PC-3 (cell line): Measurements from ENCODE around the gene PCBP2. TPM values are rescaled to one million over a fixed set of nuclear protein-coding genes. Genes with fewer than 3 reads are reported as not detected.

Experiments
- ATAC-seq: fragments of 200-7000 bp; cut with Tn5 transposase; 2 replicates; pipeline ENCODE4 v1.9.1; 2020; ENCODE audit warnings: mild to moderate bottlenecking, moderate library complexity
- BruUV-seq: library from RNA; stranded (reverse); fragments of 400-500 nt; replicated peaks from 2 replicates; lab custom pipeline; 2021; lab: Mats Ljungman, UMichigan
- CTCF ChIA-PET: fragments of 300-600 bp; sonication (Branson Sonifier 250); formaldehyde crosslinking; loops from one replicate; lab custom pipeline; 2022; ENCODE audit warnings: antibody characterized with exemption; lab: Charles Lee
- POLR2A ChIA-PET: fragments of 300-600 bp; sonication (Branson Sonifier 250); formaldehyde crosslinking; loops from one replicate; lab custom pipeline; 2022; ENCODE audit warnings: antibody characterized with exemption; ENCODE audit not compliant: unreplicated experiment; lab: Charles Lee
- DNase-seq: peaks from one replicate; pipeline ENCODE4 v3.0.0-alpha.2; 2015
- H2AFZ ChIP-seq: fragments of 300-600 bp; sonication (generic); 2 replicates; pipeline ENCODE4 v1.6.0; 2016; ENCODE audit warnings: antibody characterized with exemption, low read length
- H3F3A ChIP-seq: fragments of 300-600 bp; sonication (generic); one replicate; pipeline ENCODE4 v1.6.0; 2017; ENCODE audit warnings: antibody characterized with exemption, low read length, control low read depth, mild to moderate bottlenecking; ENCODE audit not compliant: unreplicated experiment
- H3K27ac ChIP-seq: fragments of 300-600 bp; sonication (generic); 2 replicates; pipeline ENCODE4 v1.5.1; 2016; ENCODE audit warnings: mild to moderate bottlenecking, low read length
- H3K27me3 ChIP-seq: fragments of 300-600 bp; sonication (generic); 2 replicates; pipeline ENCODE4 v1.6.1; 2016; ENCODE audit warnings: low read length, mixed read lengths
- H3K36me3 ChIP-seq: fragments of 300-600 bp; sonication (generic); 2 replicates; pipeline ENCODE4 v1.6.1; 2016; ENCODE audit warnings: low read depth, mixed run types, low read length, mixed read lengths
- H3K4me1 ChIP-seq: fragments of 300-600 bp; sonication (generic); 2 replicates; pipeline ENCODE4 v1.5.1; 2016; ENCODE audit warnings: low read length; ENCODE audit not compliant: insufficient read depth
- H3K4me2 ChIP-seq: fragments of 300-600 bp; sonication (generic); 2 replicates; pipeline ENCODE4 v1.6.0; 2016; ENCODE audit warnings: low read length
- H3K4me3 ChIP-seq: fragments of 300-600 bp; sonication (generic); 2 replicates; pipeline ENCODE4 v1.5.1; 2016; ENCODE audit warnings: mild to moderate bottlenecking, low read length, mixed read lengths
- H3K79me2 ChIP-seq: fragments of 300-600 bp; sonication (generic); 2 replicates; pipeline ENCODE4 v1.6.1; 2017; ENCODE audit warnings: low read length, mixed read lengths
- H3K9ac ChIP-seq: fragments of 300-600 bp; sonication (generic); 2 replicates; pipeline ENCODE4 v1.6.0; 2016; ENCODE audit warnings: mild to moderate bottlenecking, low read length
- H3K9me2 ChIP-seq: fragments of 300-600 bp; sonication (generic); replicated peaks from 2 replicates; pipeline ENCODE4 v1.6.1; 2016; ENCODE audit warnings: mixed run types, low read length, mixed read lengths
- H3K9me3 ChIP-seq: fragments of 300-600 bp; sonication (generic); 2 replicates; pipeline ENCODE4 v1.6.1; 2016; ENCODE audit warnings: low read length, mixed read lengths
- H4K20me1 ChIP-seq: fragments of 300-600 bp; sonication (generic); 2 replicates; pipeline ENCODE4 v1.6.1; 2016; ENCODE audit warnings: low read length, mixed read lengths
- EZH2 ChIP-seq: fragments of 300-600 bp; sonication (generic); IDR thresholded peaks from one replicate; pipeline ENCODE4 v1.6.1; 2017; ENCODE audit warnings: antibody characterized with exemption, mild to moderate bottlenecking, low read length; ENCODE audit not compliant: unreplicated experiment
- EZH2phosphoT487 ChIP-seq: fragments of 300-600 bp; sonication (generic); IDR thresholded peaks from 2 replicates; pipeline ENCODE4 v1.6.1; 2018; ENCODE audit warnings: mild to moderate bottlenecking, antibody characterized with exemption, low read length, borderline replicate concordance
- intact Hi-C: fragments of 100-400 bp; cut with micrococcal nuclease; formaldehyde crosslinking; loops from 2 replicates; pipeline ENCODE4 v1.9.0; 2023
- total RNA-seq: library from RNA; depleted of rRNA; stranded (reverse); fragments of >200 nt; gene quantifications from 2 replicates; pipeline ENCODE4 v1.2.3, GENCODE V29; 2014
- TF ChIP-seq, protein P1 (sequence below): fragments of 300-600 bp; sonication (generic); conservative IDR thresholded peaks from 2 replicates; pipeline ENCODE4 v1.5.1; 2017; ENCODE audit warnings: antibody characterized with exemption, low read depth, mild to moderate bottlenecking, low read length

The PCBP2 gene
- total RNA-seq, 1 experiment from 2014 or later, result 204 TPM

DNA sequence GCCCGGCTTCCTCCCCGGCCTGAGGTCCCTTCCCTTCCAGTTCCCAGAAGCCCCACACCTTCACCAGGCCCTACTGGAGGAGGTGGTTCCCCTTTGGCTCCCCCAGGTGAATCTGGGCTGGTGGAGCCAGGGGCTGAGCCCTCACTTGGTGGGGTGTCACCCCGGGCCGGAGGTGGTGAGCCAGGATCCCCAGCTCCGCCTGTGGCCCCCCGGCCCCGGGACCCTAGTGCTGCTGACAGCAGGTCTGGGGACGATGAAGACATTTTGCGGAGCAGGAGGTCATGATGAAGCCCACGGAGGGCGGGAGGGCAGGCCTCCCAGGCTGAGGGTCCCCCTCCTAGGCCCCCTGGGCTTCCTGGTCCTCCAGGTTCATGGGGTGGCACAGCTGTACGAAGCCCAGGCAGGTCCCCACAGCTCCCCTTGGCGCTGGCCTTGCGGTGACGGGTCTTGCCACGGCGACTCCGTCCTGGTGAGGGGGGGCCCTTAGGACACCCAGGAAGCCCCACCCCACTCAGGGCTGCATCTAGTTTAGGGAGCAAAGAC lies 30.8 kb downstream of the PCBP2 start:
- Histone ChIP-seq H3K9ac (no peak overlapping the region), H3F3A (peaks cover 24% of the 10 kb centered on the region), H3K4me1 (no peaks in the 10 kb centered on the region), H3K79me2 (no peaks in the 10 kb centered on the region; the same call in 1 of the 2 replicates), H2AFZ (no peak overlapping the region), H3K4me3 (no peak overlapping the region), H3K4me2 (no peak overlapping the region), H3K9me3 (no peaks in the 10 kb centered on the region), H3K9me2 (no peaks in the 10 kb centered on the region), H3K36me3 (peaks cover 57% of the 10 kb centered on the region), H3K27ac (no peak overlapping the region), H4K20me1 (peaks cover 33% of the 10 kb centered on the region), H3K27me3 (no peaks in the 10 kb centered on the region)
- TF ChIP-seq EZH2, result no peak
- TF ChIP-seq, protein P1, sequence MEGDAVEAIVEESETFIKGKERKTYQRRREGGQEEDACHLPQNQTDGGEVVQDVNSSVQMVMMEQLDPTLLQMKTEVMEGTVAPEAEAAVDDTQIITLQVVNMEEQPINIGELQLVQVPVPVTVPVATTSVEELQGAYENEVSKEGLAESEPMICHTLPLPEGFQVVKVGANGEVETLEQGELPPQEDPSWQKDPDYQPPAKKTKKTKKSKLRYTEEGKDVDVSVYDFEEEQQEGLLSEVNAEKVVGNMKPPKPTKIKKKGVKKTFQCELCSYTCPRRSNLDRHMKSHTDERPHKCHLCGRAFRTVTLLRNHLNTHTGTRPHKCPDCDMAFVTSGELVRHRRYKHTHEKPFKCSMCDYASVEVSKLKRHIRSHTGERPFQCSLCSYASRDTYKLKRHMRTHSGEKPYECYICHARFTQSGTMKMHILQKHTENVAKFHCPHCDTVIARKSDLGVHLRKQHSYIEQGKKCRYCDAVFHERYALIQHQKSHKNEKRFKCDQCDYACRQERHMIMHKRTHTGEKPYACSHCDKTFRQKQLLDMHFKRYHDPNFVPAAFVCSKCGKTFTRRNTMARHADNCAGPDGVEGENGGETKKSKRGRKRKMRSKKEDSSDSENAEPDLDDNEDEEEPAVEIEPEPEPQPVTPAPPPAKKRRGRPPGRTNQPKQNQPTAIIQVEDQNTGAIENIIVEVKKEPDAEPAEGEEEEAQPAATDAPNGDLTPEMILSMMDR, result no peak
- no peak for TF ChIP-seq EZH2phosphoT487
- ATAC-seq (no peak), DNase-seq (no peak)
- ChIA-PET CTCF (interaction anchor here (0.9 kb wide), 1 partner anchor 26 kb away, joined by 4 read pairs; no protein-coding TSS in a partner anchor), POLR2A (interaction anchor here (0.5 kb wide), 1 partner anchor 9 kb away, joined by 7 read pairs; no protein-coding TSS in a partner anchor)
- BruUV-seq, result no TSS peak
- intact Hi-C loops, result no loop called here

DNA sequence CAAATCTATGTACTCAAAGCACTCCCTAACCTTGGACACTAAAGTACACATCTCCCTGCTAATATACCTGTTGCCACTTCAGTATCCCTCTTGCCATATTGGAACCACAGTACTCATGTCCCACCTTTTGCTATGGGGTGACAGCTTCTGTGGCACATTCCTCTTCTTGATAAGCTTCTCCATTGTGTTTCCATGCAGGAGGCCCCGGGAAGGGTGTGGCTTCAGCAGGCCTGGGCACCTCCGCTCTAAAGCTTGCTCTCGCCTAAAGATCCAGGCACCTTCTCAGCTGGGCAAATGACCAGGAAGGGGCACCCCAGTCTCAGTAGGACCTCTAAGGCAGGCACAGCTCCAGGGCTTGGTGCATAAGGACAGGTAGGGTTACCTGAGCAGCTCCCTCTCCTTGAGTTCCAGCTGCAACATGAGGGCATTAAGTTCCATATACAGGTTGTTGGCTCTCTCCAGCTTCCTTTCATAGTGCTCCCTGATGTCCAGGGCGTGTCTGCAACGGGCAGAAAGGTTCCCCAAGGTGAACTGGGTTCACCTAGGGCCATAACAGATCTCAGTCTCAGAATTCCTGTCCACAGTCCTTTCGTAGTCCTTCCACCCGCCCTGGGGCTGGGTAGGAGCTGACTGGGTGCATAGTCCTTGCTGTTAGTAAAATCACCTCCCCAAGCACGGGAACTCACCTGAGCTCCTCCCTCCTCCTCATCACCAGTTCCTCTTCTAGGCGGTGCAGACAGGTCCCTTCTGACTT lies 31.5 kb downstream of the PCBP2 start:
- intact Hi-C loops, result no loop called here
- Histone ChIP-seq H3K27ac (no peak overlapping the region), H3K4me2 (no peak overlapping the region), H3K9ac (no peak overlapping the region), H3K9me2 (no peaks in the 10 kb centered on the region), H3K79me2 (no peaks in the 10 kb centered on the region), H3F3A (peaks cover 17% of the 10 kb centered on the region), H2AFZ (no peak overlapping the region), H3K27me3 (no peaks in the 10 kb centered on the region), H3K4me1 (no peaks in the 10 kb centered on the region), H3K4me3 (no peak overlapping the region), H3K36me3 (peaks cover 50% of the 10 kb centered on the region), H4K20me1 (peaks cover 28% of the 10 kb centered on the region), H3K9me3 (no peaks in the 10 kb centered on the region)
- DNase-seq (no peak), ATAC-seq (no peak)
- no TSS peak for BruUV-seq
- ChIA-PET CTCF (interaction anchor here (0.9 kb wide), 1 partner anchor 25 kb away, joined by 4 read pairs; no protein-coding TSS in a partner anchor), POLR2A (interaction anchor here (0.5 kb wide), 1 partner anchor 9 kb away, joined by 7 read pairs; no protein-coding TSS in a partner anchor)
- TF ChIP-seq EZH2 (no peak), EZH2phosphoT487 (no peak)
- TF ChIP-seq, protein P1, result no peak
